Endothelial cell of umbilical vein (primary cell): ENCODE results near the gene INTS1. TPM values are rescaled to one million over a fixed set of nuclear protein-coding genes. Genes with fewer than 3 reads are reported as not detected.

Experiments
- BruUV-seq: library from RNA; stranded (reverse); fragments of 400-500 nt; replicated peaks from 2 replicates; lab custom pipeline; 2021; lab: Mats Ljungman, UMichigan
- CTCF ChIA-PET: fragments of 300-600, 350-600 bp; sonication (Branson Sonifier 250); formaldehyde crosslinking; loops from one replicate; lab custom pipeline; 2021; ENCODE audit warnings: antibody characterized with exemption, inconsistent platforms; lab: Charles Lee
- POLR2A ChIA-PET: fragments of 300-600, 350-600 bp; sonication (Branson Sonifier 250); formaldehyde crosslinking; loops from one replicate; lab custom pipeline; 2021; ENCODE audit warnings: antibody characterized with exemption, inconsistent platforms; lab: Charles Lee
- DNase-seq: peaks from one replicate; pipeline ENCODE4 v3.0.0-alpha.2; 2011; ENCODE audit warnings: low read depth, low spot score
- FAIRE-seq: peaks from 2 replicates; lab custom pipeline; 2011; peaks lifted over from hg19 to GRCh38; lab: Jason Lieb, UNC
- H2AFZ ChIP-seq: 2 replicates; pipeline ENCODE4 v1.6.0; 2012; ENCODE audit warnings: low read depth, low read length, control low read depth, inconsistent platforms
- H3K27ac ChIP-seq: 2 replicates; pipeline ENCODE4 v1.5.1; 2011; ENCODE audit warnings: low read depth, mild to moderate bottlenecking, control low read depth, low read length, moderate library complexity; ENCODE audit not compliant: insufficient read depth
- H3K27me3 ChIP-seq, 2 experiments: 2 replicates each; pipeline versions ENCODE4 v1.6.0 to v1.6.1; 2011; ENCODE audit warnings: low read length in 2 of 2, mixed read lengths in 1 of 2; ENCODE audit not compliant: control insufficient read depth in 2 of 2, insufficient read depth in 2 of 2
- H3K36me3 ChIP-seq, 2 experiments: 2 replicates in 1 of 2; 3 replicates in 1 of 2; pipeline ENCODE4 v1.5.1; 2011; ENCODE audit warnings: low read length in 2 of 2, mild to moderate bottlenecking in 1 of 2, moderate library complexity in 1 of 2; ENCODE audit not compliant: control insufficient read depth in 2 of 2, insufficient read depth in 2 of 2; ENCODE audit errors: extremely low read depth in 1 of 2
- H3K4me1 ChIP-seq: 3 replicates; pipeline ENCODE4 v1.5.1; 2011; ENCODE audit warnings: mild to moderate bottlenecking, low read length; ENCODE audit not compliant: control insufficient read depth, insufficient read depth; ENCODE audit errors: extremely low read depth
- H3K4me2 ChIP-seq: 2 replicates; pipeline ENCODE4 v1.6.1; 2011; ENCODE audit warnings: low read length, control low read depth, mixed read lengths; ENCODE audit not compliant: insufficient read depth
- H3K4me3 ChIP-seq, 3 experiments: fragments of 200-600 bp in 1 of 3; sonication (generic), shearing (Covaris generic) in 1 of 3; replicated peaks in 1 of 3; 2 replicates each; pipeline ENCODE4 v1.5.1; 2011 to 2016; ENCODE audit warnings: control low read depth in 3 of 3, low read length in 3 of 3, mild to moderate bottlenecking in 2 of 3, inconsistent platforms in 1 of 3, low read depth in 1 of 3, moderate library complexity in 1 of 3; ENCODE audit not compliant: insufficient read depth in 1 of 3
- H3K79me2 ChIP-seq: 2 replicates; pipeline ENCODE4 v1.6.0; 2012; ENCODE audit warnings: low read length, inconsistent platforms; ENCODE audit not compliant: control insufficient read depth, insufficient read depth
- H3K9ac ChIP-seq: replicated peaks from 2 replicates; pipeline ENCODE3; 2011; ENCODE audit warnings: low read length, control low read depth; ENCODE audit not compliant: insufficient read depth; ENCODE audit errors: extremely low read depth
- H3K9me1 ChIP-seq: replicated peaks from 3 replicates; pipeline ENCODE4 v1.6.0; 2011; ENCODE audit warnings: mild to moderate bottlenecking, low read length; ENCODE audit not compliant: control insufficient read depth, insufficient read depth; ENCODE audit errors: extremely low read depth
- H3K9me3 ChIP-seq: replicated peaks from 2 replicates; pipeline ENCODE4 v1.5.1; 2012; ENCODE audit warnings: low read length, inconsistent platforms; ENCODE audit not compliant: control insufficient read depth, insufficient read depth
- H4K20me1 ChIP-seq: replicated peaks from 2 replicates; pipeline ENCODE3; 2011; ENCODE audit warnings: mild to moderate bottlenecking, low read length; ENCODE audit not compliant: control insufficient read depth, insufficient read depth; ENCODE audit errors: extremely low read depth
- EZH2 ChIP-seq: IDR thresholded peaks from 2 replicates; pipeline ENCODE4 v1.6.1; 2012; ENCODE audit warnings: borderline replicate concordance, low read depth, mild to moderate bottlenecking, moderate library complexity, low read length, inconsistent platforms; ENCODE audit not compliant: severe bottlenecking
- FOS ChIP-seq: IDR thresholded peaks from 2 replicates; pipeline ENCODE4 v1.6.1; 2011; ENCODE audit warnings: mild to moderate bottlenecking, low read length, moderate library complexity, borderline replicate concordance; ENCODE audit not compliant: insufficient read depth
- GATA2 ChIP-seq: IDR thresholded peaks from 2 replicates; pipeline ENCODE4 v1.7.0; 2011; ENCODE audit warnings: low read depth, mild to moderate bottlenecking, moderate library complexity, mixed read lengths, low read length; ENCODE audit not compliant: insufficient read length, insufficient read depth
- JUN ChIP-seq: IDR thresholded peaks from 2 replicates; pipeline ENCODE4 v1.6.1; 2011; ENCODE audit warnings: borderline replicate concordance, low read depth; ENCODE audit not compliant: insufficient read length, insufficient read depth
- MYC ChIP-seq: IDR thresholded peaks from one replicate; pipeline ENCODE4 v1.6.1; 2011; ENCODE audit warnings: mild to moderate bottlenecking, low read depth, low read length
- POLR2A ChIP-seq: IDR thresholded peaks from 2 replicates; pipeline ENCODE4 v1.6.1; 2012; ENCODE audit warnings: low read depth, mild to moderate bottlenecking, control low read depth, low read length
- POLR2AphosphoS5 ChIP-seq: IDR thresholded peaks from 2 replicates; pipeline ENCODE4 v1.6.1; 2012; ENCODE audit warnings: low read depth, mild to moderate bottlenecking, control low read depth, low read length, moderate library complexity; ENCODE audit not compliant: insufficient read depth
- dilution Hi-C: fragments of 300-500 bp; cut with MboI; formaldehyde crosslinking; loops from one replicate; pipeline ENCODE4 v1.15.0; 2019; ENCODE audit warnings: low sequenced_read_pairs; ENCODE audit not compliant: extremely low pct_ligation_motif_present
- intact Hi-C: fragments of 100-400 bp; cut with micrococcal nuclease; formaldehyde crosslinking; loops from one replicate; pipeline ENCODE4 v1.10.0; 2022
- polyA plus RNA-seq, 4 experiments: library from polyadenylated mRNA; depleted of rRNA in 3 of 4; stranded (reverse) in 3 of 4; unstranded in 1 of 4; fragments of >200 nt; gene quantifications; 2 replicates each; pipeline versions ENCODE4 v1.2.1 to v1.2.3, GENCODE V29; 2011 to 2012; ENCODE audit warnings: missing spikeins in 1 of 4
- total RNA-seq: library from RNA; stranded (reverse); gene quantifications from 2 replicates; pipeline ENCODE4 v1.2.3, GENCODE V29; 2021
- TF ChIP-seq, protein P1 (sequence below): IDR thresholded peaks from 2 replicates; pipeline ENCODE4 v1.6.1; 2011; ENCODE audit not compliant: insufficient read depth, insufficient read length
- TF ChIP-seq, protein P2 (sequence below), 2 donors: IDR thresholded peaks; 1 replicate in 1 of 2; 2 replicates in 1 of 2; pipeline ENCODE4 v1.5.1; 2011; ENCODE audit warnings: low read length in 2 of 2, mild to moderate bottlenecking in 2 of 2, moderate library complexity in 2 of 2, control low read depth in 1 of 2, inconsistent platforms in 1 of 2, low read depth in 1 of 2; ENCODE audit not compliant: insufficient read depth in 1 of 2; ENCODE audit errors: extremely low read depth in 1 of 2

Gene INTS1
- total and polyA plus RNA-seq, 2 donors (not counting 3 experiments of a cell fraction or from before 2014, with no cell fraction given): 57.8 to 116 TPM

DNA sequence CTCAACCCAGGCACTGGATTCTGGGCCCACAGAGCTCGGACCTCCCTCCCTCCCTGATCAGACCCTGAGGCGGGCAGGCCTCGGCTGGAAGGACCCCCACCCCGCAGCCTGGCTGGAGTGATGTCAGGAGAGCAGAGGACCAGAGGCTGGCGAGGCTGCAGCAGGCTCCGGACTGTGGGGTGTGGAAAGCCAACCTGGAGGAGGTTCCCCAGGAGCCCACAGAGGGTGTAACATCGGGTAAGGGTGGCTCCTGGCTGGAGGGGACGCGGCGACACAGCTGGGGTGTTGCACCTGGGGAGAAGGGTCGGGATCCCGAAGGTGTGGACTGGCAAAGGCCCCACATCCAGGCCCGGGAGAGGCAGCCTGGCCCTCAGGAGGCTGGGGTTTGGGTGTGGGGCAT, 36.0 kb downstream of the INTS1 start:
- Histone ChIP-seq H3K4me3 (no peak overlapping the region), H3K4me2 (no peak overlapping the region), H4K20me1 (no peaks in the 10 kb centered on the region), H3K27ac (no peak overlapping the region), H3K4me1 (no peaks in the 10 kb centered on the region), H3K9me1 (no peaks in the 10 kb centered on the region), H2AFZ (no peak overlapping the region), H3K9me3 (no peaks in the 10 kb centered on the region), H3K36me3 (peaks cover 6 to 26% of the 10 kb centered on the region in 2 experiments), H3K27me3 (no peaks in the 10 kb centered on the region), H3K9ac (no peak overlapping the region), H3K79me2 (no peaks in the 10 kb centered on the region)
- BruUV-seq: no TSS peak
- intact Hi-C loops: no loop called here
- no peak for FAIRE-seq
- TF ChIP-seq, protein P1, sequence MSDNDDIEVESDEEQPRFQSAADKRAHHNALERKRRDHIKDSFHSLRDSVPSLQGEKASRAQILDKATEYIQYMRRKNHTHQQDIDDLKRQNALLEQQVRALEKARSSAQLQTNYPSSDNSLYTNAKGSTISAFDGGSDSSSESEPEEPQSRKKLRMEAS: no peak
- no peak for TF ChIP-seq JUN
- no peak for TF ChIP-seq POLR2AphosphoS5
- TF ChIP-seq MYC: no peak
- TF ChIP-seq FOS: no peak
- TF ChIP-seq POLR2A: no peak
- TF ChIP-seq EZH2: no peak
- TF ChIP-seq, protein P2, sequence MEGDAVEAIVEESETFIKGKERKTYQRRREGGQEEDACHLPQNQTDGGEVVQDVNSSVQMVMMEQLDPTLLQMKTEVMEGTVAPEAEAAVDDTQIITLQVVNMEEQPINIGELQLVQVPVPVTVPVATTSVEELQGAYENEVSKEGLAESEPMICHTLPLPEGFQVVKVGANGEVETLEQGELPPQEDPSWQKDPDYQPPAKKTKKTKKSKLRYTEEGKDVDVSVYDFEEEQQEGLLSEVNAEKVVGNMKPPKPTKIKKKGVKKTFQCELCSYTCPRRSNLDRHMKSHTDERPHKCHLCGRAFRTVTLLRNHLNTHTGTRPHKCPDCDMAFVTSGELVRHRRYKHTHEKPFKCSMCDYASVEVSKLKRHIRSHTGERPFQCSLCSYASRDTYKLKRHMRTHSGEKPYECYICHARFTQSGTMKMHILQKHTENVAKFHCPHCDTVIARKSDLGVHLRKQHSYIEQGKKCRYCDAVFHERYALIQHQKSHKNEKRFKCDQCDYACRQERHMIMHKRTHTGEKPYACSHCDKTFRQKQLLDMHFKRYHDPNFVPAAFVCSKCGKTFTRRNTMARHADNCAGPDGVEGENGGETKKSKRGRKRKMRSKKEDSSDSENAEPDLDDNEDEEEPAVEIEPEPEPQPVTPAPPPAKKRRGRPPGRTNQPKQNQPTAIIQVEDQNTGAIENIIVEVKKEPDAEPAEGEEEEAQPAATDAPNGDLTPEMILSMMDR (IDR thresholded peaks at IDR 0.05; ENCODE audit: extremely low read depth in 1 of 2, insufficient read depth in 1 of 2, low read depth in 1 of 2, low read length in 2 of 2): no peak
- no peak for TF ChIP-seq GATA2
- CTCF ChIA-PET: no interaction called here
- no peak for DNase-seq
- dilution Hi-C loops: no loop called here
- POLR2A ChIA-PET: no interaction called here
